Skin of body (tissue), 2 donors: ENCODE measurements around the gene INCA1. TPM values are rescaled to one million over a fixed set of nuclear protein-coding genes. Genes with fewer than 3 reads are reported as not detected.

Experiments used
- DNase-seq: peaks from one replicate; lab custom pipeline; 2025; lab: John Stamatoyannopoulos, UW
- total RNA-seq: library from RNA; depleted of rRNA; stranded (reverse); fragments of >200 nt; gene quantifications from one replicate; pipeline ENCODE4 v1.2.3, GENCODE V29; 2014

The INCA1 gene
- total RNA-seq, 1 donor from 2014 or later = 0.20 TPM

DNA sequence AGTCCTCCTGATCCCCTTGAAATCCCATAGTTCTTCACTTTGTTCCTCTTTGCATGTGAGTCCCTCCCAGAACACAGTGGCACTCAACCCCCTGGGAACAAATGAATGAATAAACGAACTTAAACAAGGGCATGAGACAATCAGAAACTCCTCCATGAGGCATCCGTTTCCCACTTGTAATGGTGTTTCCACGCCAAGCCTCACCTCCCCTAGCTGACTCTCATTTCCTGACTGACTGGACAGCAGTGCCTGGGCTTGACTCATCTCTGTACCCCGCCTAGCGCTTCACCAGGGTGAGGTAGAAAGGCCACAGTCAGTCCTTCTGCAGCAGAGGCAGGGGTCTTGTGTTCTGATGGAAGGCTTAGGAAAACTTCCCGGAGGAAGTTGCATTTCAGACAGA is 14.6 kb upstream of the INCA1 start:
- DNase-seq = no peak

DNA sequence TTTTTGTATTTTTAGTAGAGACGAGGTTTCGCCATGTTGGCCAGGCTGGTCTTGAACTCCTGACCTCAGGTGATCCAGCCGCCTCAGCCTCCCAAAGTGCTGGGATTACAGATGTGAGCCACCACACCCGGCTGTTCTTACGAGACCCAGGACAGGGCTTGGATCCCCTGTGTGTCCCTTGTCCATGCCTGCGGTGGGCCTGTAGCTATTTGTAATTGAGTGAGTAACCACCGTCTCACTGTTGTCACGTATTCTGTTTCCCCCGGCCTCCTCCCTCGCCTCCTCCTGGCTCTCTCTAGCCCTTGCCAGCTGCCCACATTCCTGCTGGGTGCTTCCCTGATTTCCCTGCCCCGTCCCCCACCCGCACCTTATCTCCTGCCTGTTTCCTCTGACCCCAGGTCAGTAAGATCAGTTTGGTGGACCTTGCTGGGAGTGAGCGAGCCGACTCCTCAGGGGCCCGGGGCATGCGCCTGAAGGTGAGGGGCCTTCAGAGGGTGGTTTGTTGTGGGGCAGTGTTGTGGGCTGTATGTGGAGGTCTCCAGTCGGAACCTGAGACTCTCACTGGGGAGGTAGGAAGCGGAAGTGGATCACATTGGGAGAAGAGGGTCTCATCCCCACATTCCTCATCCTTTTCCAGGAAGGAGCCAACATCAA is 6.0 kb upstream of the INCA1 start:
- DNase-seq = no peak

DNA sequence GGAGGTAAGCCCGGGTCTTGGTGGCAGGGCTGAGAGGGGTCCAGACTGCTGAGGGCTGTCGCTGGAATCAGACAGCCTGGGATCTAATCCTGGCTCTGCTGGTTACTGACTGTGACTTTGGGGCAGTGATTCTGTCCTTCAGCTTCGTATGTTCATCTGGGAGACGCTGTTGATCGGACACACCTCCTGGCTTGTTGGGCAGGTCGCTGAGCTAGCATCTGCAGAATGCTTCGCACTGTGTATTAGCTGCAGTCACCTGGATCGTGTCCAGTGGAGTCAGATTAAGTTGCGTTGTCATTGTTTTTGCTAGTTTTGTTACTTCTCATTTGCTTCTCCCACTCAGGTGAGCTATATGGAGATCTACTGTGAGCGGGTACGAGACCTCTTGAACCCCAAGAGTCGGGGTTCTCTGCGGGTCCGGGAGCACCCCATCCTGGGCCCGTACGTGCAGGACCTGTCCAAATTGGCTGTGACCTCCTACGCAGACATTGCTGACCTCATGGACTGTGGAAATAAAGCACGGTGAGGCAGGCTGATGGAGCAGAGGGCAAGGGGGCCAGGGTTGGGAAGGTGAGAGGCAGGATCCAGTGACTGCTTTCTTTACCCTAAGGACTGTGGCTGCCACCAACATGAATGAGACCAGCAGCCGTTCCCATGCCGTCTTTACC is 4.9 kb upstream of the INCA1 start:
- no peak for DNase-seq

DNA sequence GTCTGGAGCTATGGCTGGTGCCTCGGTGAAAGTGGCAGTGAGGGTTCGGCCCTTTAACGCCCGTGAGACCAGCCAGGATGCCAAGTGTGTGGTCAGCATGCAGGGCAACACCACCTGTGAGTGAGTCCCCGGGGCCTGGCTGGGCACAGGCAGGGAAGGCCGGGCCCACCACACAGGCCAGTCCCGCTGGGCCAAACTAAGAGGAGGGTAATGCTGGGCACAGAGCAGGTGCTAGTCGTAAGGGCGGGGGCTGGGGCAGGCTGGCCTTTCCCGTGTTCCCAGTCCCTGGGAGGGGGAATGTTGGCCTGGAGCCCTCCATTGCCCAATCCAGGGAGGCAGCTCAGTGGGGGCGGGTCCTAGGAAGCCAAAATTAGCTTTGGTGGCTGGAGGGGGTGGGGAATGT is 2.9 kb upstream of the INCA1 start:
- no peak for DNase-seq

DNA sequence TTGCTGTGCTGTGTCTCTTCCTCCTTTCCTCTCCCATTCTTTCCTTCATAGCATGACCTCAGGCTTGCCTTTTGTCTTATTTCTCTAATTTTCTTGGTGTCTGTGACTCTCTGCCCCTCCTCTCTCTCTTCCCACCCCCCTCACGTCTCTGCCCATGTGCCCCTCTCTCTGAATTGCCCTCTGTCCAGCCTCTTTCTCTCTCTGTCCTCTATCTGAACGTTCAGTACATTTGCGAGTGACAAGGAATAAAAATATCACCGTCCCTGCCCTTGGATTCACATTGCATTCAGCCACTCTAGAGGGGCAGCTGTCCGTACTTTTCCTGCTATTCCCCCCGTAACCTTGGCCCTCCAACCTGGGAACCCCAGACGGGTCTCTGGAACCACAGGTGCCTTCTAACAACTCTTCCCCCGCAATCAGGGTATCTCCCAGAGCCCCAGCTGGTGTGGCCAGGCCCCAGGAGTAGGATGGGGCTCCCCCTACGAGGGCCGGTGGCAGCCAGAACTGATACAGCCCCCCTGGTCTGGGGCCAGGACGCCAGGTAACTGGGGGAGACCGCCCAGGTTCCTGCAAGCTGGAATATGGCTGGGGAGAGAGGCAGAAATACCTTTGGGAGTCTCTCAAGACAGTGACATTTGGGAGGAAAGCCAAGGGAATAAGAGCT is 2.2 kb upstream of the INCA1 start:
- no peak for DNase-seq

DNA sequence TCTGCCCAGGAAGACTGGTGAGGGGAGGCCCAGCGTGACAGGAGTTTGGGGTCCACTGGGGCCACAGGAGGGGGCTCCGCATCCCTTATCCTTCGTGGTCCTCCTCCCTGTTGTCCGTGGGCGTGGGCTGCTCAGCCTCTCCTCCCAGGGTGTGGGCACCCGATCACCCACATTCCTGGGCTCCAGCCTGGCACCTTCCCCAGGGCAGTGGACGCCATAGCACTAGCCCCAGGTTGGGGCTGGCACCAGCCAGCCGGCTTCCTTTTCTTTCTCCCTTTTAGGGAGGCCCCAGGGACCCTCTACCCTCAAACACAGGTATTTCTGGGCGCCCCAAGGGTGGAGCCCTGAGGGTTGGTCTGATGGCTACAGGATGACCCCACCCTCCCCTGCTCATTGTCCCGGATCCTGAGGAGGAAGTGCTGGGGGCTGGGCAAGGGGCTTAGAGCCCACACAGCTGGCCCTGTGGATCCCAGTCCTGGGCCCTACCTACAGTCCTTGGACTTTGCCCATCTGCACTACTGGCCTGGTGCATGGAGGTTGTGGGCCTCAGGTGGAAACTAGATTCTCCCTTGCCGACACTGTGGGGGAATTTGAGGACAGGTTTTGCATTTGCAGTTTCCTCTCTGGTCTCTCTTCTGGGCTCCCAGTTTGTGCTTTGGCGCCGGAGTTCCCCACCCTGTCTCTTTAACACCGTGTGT is 1.6 kb upstream of the INCA1 start:
- no peak for DNase-seq

DNA sequence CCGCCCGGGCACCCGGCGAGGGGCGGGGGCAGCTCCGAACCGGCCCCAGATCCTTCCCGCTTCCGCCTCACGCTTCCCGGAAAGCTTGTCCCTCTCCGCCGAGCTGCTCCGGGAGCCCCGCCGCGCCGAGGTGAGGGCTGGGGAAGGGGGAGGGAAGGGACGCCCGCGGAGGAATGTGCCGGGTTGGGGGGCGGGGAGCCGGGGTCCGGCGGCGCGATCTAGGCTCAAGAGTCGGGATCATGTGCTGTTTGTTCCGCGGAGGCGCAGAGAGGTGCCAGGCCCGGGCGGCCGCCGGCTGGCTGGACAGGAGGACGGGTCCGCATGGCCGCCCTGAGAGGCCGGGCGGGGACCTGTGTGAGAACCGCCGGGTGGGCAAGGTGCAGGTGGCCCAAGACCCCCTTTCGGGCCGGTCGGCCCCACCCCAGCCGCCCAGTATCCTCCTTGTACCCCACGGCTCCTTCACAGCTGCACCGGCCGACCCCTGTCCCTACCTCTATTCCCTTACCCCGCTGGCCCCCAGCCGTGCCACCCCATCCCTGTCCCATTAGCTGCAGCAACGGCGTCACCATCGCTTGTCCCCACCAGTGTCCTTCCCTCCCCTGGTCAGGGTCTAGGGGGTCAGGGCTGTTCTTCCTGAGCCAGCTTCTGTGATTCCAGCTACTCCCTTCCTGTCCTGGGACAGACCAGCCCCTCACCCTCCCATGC is 857 bp upstream of the INCA1 start:
- no peak for DNase-seq

DNA sequence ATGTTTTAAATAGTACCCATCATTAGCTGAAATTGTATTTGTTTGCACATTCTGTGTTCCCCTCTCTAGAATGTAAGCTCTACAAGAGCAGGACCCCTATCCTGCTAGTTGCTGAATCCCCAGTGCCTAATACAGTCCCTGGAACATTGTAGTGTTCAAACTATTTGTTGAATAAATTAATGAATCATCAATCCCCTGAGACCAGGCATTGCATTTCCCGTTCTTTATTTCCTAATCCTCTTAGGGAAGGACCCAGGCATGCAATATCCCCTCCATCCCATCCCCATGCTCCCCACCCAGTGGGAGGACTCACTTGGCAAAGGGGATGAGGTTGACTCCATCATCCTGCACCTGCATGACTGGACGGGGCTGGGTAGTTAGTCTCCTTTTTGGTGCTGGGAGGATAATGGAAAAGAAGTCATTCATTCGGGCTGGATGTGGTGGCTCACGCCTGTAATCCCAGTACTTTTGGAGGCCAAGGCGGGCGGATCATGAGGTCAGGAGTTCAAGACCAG is 3.2 kb downstream of the INCA1 start:
- DNase-seq = no peak

DNA sequence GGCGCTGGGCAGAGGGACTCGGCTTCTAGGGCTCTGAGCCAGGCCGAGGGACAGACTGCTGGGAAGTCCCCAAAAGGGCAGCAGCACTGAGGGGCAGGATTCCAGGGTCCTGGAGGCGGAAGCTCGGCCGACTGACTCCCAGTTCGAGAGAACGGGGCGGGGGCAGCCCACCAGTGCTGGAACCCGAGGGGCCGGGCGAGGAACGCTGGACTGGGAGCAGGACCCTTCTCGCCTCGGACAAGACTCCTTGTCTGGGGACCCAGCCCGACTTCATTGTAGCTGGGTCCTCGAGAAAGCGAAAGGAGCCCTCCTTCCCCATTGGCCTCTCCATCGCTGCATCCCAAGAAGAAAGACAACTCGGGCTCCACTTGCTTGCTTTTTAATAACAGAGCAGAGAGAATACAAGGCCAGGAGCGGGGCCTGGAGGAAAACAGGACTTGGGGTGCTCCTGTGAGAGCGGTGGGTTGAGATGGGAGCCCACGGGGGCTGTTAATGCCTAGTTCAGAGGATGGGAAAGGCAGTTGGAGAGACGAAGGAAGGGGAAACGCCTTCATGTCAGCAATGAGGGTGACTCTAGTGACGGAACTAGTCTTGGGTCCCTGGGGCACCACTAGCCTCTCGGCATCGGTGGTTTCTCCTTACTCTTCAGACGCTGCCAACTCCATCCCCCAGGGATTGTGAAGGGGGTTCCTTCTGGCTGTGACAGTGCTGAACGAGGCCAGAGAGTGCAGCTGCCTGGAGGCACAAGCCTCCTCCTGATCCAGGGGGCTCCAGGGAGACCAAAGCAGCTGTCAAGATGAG is 9.4 kb downstream of the INCA1 start:
- DNase-seq = no peak

DNA sequence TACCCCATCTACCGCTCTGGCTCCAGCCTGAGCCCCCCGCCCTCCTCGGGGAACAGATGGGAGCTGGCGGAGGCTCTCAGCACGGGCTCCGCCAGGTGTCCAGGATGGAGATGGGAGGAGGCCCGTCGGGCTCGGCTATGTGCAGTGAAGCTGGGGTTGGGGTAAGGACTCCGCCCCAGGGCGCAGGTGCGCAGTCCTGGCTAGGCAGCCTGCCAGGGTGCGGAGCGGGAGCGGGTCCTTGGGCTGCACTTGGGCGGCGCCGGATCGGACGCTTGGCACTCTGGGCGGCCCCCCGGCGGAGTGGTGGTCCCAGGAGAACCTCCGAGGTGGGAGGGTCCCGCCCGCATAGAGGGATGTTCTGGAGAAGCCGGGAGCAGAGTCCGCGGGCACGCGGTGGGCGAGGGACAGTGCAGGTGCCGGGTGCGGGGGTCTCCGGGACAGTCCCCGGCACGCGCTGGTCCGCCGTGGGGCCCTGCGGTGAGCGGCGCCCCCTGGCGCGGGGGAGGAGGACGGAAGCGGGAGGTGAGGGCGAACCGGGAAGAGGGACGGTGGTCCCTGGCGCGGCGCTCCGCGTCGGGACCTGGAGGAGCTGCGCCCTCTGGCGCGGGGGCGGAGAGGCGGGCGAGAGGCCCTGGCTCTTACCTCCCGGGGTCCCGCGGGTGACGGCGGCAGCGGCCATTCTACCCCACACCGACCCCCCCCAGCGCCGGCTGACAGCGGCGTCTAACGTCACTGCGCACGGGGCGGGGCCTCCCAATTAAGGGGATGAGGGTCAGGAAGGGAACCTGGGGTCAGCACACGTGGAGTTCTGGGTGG is 10.2 kb downstream of the INCA1 start, which contains the start of gene CAMTA2:
CAMTA2 (minus strand) TSS at position 725 of the 816 bp plus-strand sequence. CDS start 1,453 bp downstream, outside the sequence.
- DNase-seq = peak; percentile 59

DNA sequence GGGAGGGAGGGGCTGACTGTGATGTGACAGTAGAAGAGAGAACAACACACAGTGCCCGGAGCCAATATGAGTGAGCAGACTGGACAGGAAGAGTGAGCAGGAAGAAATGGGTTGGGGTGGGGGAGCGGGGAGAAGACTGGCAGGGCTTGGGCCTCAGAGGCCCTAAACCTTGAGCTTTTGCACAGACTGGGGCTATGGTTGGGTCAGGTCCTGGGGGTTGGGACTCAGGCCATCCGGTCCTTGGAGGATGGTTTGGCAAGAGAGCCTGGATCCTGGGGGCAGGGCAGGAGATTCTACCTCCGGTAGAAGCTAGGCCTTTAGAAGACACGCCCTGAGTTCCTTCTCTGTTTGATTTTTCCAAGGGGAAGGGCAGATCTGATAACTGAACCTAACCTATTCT is 10.9 kb downstream of the INCA1 start:
- DNase-seq = no peak

DNA sequence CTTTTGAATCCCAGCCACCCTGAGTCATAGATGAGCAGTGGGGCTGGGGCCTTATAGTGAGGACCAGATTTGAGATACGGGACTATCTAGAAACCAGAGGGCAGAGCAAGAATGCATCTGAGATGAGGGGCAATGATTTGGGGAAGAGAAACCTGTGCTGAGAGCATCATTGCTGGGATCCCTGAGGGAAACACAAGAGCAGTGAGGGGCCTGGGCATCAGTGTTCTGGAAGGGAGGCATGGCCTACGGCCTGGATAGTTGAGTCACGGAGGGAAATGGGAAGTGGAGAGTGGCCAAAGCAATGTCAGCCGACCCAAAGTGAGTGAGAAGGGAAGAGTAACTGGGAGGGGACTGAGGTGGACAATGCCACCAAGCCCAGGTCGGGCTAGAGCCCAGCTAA is 15.0 kb downstream of the INCA1 start:
- no peak for DNase-seq

DNA sequence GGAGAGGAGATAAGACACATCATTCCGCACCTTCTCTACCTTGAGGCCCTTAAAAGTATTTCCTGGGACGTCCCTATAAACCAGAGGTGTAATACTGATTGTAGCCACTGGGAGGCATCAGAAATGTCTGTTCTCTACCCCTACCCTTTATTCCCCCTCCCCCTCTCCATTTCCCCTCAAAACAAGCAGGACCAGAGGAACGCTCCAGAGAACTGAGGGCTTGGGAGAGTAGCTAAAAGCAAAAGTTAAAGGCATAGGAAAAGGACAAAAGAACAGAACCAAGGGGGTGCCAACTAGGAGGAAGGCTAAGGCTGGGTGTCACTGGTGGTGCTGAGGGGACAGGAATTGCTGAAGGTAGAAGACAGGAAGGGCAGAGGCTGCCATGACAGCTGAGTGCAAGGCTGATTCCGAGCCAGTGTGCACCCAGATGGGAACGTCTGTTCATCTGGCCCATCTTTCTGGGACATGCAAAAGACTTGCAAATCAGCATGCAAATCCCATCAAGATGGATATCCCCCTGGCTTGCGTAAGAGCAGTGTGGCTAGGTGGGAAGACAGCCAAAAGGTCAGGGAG is 16.6 kb downstream of the INCA1 start:
- DNase-seq = peak; percentile 8

DNA sequence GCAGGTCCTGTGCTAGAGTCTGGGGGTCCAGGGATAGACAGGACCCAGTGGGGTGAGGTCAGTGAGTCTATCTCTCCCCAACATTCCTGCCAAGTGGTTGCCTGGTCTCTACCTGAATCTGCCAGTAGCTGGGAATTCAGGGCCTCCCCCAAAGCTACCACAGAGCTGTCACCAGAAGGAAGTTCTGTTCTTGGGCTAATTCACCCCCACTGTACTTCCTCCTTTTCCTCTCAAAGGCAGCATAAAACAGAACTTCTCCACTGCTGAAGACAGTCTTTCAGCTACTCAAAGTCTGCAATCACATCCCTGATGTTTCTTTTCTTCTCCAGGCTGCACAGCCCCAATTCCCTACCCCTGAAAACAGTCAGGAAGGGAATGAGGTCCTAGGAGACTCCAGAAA is 18.6 kb downstream of the INCA1 start:
- no peak for DNase-seq

DNA sequence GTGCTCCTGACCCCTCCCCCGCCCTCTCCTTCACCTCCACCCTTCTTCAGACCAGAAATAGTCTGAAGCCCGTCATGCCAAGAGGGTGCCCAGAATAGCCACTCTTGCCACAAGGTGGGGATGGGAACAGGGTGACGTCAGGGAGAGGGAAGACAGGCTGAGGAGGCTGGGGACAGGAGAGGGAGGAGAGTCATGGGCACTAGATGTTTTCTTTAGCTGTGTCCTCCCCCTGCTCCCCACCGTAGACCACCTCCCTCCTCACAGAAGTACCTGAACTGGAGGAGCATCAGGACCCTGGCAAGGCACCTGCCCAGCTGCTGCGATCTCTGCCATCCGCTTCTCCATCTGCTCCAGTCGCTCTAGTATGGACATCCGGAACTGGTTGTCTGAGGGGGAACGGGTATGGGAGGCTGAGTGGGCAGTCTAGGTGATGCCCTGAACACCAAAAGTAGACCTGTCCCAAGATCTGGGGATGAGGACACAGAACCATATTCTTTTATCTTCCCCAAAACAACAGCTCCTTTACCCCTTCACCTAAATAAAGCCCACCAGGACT is 23.1 kb downstream of the INCA1 start:
- DNase-seq = no peak

DNA sequence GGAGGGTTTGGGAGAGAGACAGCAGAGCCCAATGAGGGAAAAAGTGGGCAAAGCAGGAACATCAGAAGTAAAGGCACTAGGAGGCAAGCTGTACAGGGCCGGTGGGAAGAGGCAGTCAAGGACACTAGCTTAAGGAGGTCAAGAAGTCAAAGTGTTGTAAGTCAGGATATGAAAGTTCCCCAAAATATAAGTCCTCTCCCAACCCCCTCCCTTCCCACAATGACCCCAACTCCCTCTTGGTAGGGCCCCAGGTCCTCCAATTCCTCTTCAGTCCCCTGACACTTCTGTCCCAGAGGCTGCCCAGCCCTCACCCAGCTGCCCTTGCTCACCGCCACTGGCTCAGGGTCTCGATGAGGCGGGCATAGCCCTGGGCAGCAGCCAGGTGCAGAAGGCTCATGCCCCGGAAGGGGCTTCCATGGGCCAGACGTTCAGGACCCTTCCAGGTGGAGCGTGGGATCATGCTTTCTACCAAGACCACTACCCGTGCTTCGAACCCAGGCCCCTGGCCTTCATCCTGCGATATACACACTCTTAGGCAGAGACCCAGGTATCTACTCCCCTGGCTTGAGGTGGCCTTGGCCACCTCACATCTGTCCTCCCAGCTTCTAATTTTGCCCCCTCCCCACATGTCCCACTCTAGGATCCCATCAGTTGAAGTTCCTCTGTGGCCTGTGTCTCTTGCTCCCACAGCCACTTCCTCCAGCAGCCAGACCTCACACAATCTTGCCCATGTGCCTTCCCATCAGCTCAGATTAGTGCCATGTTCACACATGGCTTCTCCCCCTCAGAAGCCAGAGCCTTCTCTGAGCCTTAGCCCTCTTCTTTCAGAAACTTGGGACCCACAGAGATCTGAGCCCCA is 23.8 kb downstream of the INCA1 start:
- no peak for DNase-seq

DNA sequence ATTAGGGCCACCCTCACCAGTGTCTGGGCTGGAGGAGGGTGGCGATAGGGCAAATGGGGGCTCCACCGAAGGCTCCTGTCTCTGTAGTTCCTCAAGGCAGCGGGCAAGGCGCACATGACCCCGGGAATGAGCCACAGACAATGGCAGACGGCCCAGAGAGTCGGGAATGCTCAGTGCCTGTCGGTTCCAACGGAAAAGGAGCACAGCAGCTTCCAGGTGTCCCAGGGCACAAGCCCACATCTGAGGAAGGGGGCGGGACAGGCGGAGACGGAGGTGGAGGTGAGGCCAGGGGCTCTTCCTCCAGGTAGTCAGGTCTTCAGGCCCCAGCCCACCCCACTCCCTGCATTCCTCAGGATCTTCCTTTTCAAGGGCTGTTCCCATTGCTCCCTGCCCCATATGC is 24.6 kb downstream of the INCA1 start:
- no peak for DNase-seq

DNA sequence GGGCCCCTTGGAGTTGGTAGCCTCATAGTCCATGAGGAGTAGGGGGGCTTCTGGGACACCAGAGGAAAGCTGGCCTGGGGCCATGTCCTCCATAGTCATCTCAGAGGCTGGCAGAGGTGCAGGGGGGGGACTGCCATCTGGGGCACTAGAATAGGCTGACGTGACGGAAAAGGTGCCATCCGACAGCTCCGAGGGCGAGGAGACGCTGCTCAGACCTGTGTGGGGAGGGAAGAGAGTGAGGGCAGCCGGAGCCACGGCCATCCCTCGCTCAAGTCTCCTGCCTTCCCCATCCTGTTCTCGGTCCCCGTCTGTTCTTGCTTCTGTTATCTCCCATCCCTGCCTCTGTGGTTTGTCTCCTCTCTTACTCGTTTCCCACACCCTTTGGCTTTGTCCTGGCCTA is 25.0 kb downstream of the INCA1 start:
- DNase-seq = no peak
